Esophagus (tissue), 2 donors: Measurements from ENCODE around the gene SLC27A5. TPM values are rescaled to one million over a fixed set of nuclear protein-coding genes. Genes with fewer than 3 reads are reported as not detected.
"Not testable (repeated sequence)": the region's sequence is repeated elsewhere in the genome, so short reads cannot be mapped to it uniquely, and the experiment has no call there.

Experiments
- H3K27ac ChIP-seq, 2 donors: one replicate each; pipeline ENCODE4 v1.5.1; 2013; ENCODE audit warnings: low read depth in 2 of 2, mild to moderate bottlenecking in 2 of 2, inconsistent platforms in 1 of 2, low read length in 1 of 2, moderate library complexity in 1 of 2
- H3K27me3 ChIP-seq, 2 donors: one replicate each; pipeline ENCODE4 v1.6.1; 2013; ENCODE audit warnings: low read length in 2 of 2, control low read depth in 1 of 2, mild to moderate bottlenecking in 1 of 2; ENCODE audit not compliant: insufficient read depth in 2 of 2, control insufficient read depth in 1 of 2
- H3K36me3 ChIP-seq, 2 donors: one replicate each; pipeline ENCODE4 v1.6.1; 2013; ENCODE audit warnings: low read length in 1 of 2; ENCODE audit not compliant: control insufficient read depth in 2 of 2, insufficient read depth in 2 of 2
- H3K4me1 ChIP-seq, 2 donors: one replicate each; pipeline ENCODE4 v1.6.1; 2013; ENCODE audit warnings: low read length in 1 of 2; ENCODE audit not compliant: control insufficient read depth in 2 of 2, insufficient read depth in 2 of 2
- H3K4me3 ChIP-seq, 2 donors: one replicate each; pipeline ENCODE4 v1.5.1; 2013; ENCODE audit warnings: low read length in 2 of 2, mild to moderate bottlenecking in 2 of 2, low read depth in 1 of 2, moderate library complexity in 1 of 2
- H3K9me3 ChIP-seq, 2 donors: one replicate each; pipeline ENCODE4 v1.6.1; 2013; ENCODE audit warnings: mild to moderate bottlenecking in 2 of 2, low read depth in 1 of 2, low read length in 1 of 2, moderate library complexity in 1 of 2; ENCODE audit not compliant: control insufficient read depth in 2 of 2, insufficient read depth in 1 of 2
- WGBS, 2 donors: extraction: QIAGEN DNeasy Blood & Tissue Kit; methylation state at CpG; one replicate each; pipeline ENCODE4 v1.1.7; 2013; 5-methylcytosine and 5-hydroxymethylcytosine counted together
- polyA plus RNA-seq, 2 donors: library from polyadenylated mRNA; stranded (reverse); fragments of 200-250 nt; gene quantifications; one replicate each; pipeline ENCODE4 v1.2.3, GENCODE V29; 2013
- donor health status: healthy with polysubstance abuse.
- donor health status: Bipolar disorder and iron deficiency.

Gene SLC27A5
- polyA plus RNA-seq, 2 donors = 7.0 to 7.2 TPM

GRCh38 chr19:58460039-58460438, 51.8 kb downstream of the SLC27A5 start:
- Histone ChIP-seq H3K36me3 (peaks cover 6 to 18% of the 10 kb centered on the region in 2 donors), H3K27me3 (no peaks in the 10 kb centered on the region), H3K4me3 (no peak overlapping the region), H3K9me3 (no peaks in the 10 kb centered on the region), H3K27ac (no peak overlapping the region), H3K4me1 (no peaks in the 10 kb centered on the region)
- 71 to 79% methylated on average over 2 of the region's 2 CpGs for WGBS, 2 donors

GRCh38 chr19:58456111-58456510, 55.7 kb downstream of the SLC27A5 start:
- Histone ChIP-seq H3K4me1 (peaks cover under 1 to 2% of the 10 kb centered on the region in 2 donors), H3K36me3 (peaks cover 11 to 31% of the 10 kb centered on the region in 2 donors), H3K4me3 (no peak overlapping the region), H3K27ac (no peak overlapping the region), H3K27me3 (no peaks in the 10 kb centered on the region), H3K9me3 (no peaks in the 10 kb centered on the region)
- 97 to 98% methylated on average over 35 of the region's 35 CpGs for WGBS, 2 donors

GRCh38 chr19:58455306-58455705, 56.5 kb downstream of the SLC27A5 start:
- no peak overlapping the region for H3K27ac ChIP-seq
- H3K4me1 ChIP-seq = peaks cover 2 to 5% of the 10 kb centered on the region in 2 donors
- no peak overlapping the region for H3K4me3 ChIP-seq
- H3K36me3 ChIP-seq = peaks cover 11 to 31% of the 10 kb centered on the region in 2 donors
- no peaks in the 10 kb centered on the region for H3K27me3 ChIP-seq
- WGBS, 2 donors = 94 to 95% methylated on average over 19 to 21 of the region's 21 CpGs
- H3K9me3 ChIP-seq = no peaks in the 10 kb centered on the region

- H3K4me3 ChIP-seq = no peak overlapping the region
- 90 to 92% methylated on average over 6 of the region's 6 CpGs for WGBS, 2 donors
- no peak overlapping the region for H3K27ac ChIP-seq
- no peaks in the 10 kb centered on the region for H3K27me3 ChIP-seq
- peaks cover 11 to 31% of the 10 kb centered on the region in 2 donors for H3K36me3 ChIP-seq
- peaks cover 2 to 5% of the 10 kb centered on the region in 2 donors for H3K4me1 ChIP-seq
- peaks cover 0 to 3% of the 10 kb centered on the region in 2 donors for H3K9me3 ChIP-seq
Observed at GRCh38 chr19:58453743-58454142, 58.0 kb downstream of the SLC27A5 start.

- 1% methylated on average over 63 to 79 of the region's 79 CpGs for WGBS, 2 donors
- H3K27ac ChIP-seq = peak within 1 kb of the TSS; percentile 54 to 60
Observed at GRCh38 chr19:58451358-58452101, 60.3 kb downstream of the SLC27A5 start, which contains the start of gene ZNF324B. ZNF324B (plus strand) TSS chr19:58451622; CDS start chr19:58453702, 2,080 bp downstream.

GRCh38 chr19:58450856-58451357, 60.9 kb downstream of the SLC27A5 start:
- Histone ChIP-seq H3K27me3 (no peaks in the 10 kb centered on the region), H3K9me3 (peaks cover 0 to 3% of the 10 kb centered on the region in 2 donors), H3K27ac (peak overlapping the region; percentile 15 to 34), H3K4me1 (peaks cover 2 to 5% of the 10 kb centered on the region in 2 donors), H3K36me3 (peaks cover 5 to 18% of the 10 kb centered on the region in 2 donors), H3K4me3 (peak overlapping the region; percentile 59 to 93)
- WGBS, 2 donors = 2 to 4% methylated on average over 11 of the region's 11 CpGs

More at GRCh38 chr19:58451358-58452101, 60.3 kb downstream of the SLC27A5 start, which contains the start of gene ZNF324B:
- peaks cover 2 to 5% of the 10 kb centered on the region in 2 donors for H3K4me1 ChIP-seq
- no peaks in the 10 kb centered on the region for H3K27me3 ChIP-seq
- H3K9me3 ChIP-seq = peaks cover 0 to 3% of the 10 kb centered on the region in 2 donors
- H3K4me3 ChIP-seq = peak within 1 kb of the TSS; percentile 59 to 93
- H3K36me3 ChIP-seq = peaks cover 7 to 25% of the 10 kb centered on the region in 2 donors

GRCh38 chr19:58449980-58450379, 61.8 kb downstream of the SLC27A5 start:
- H3K36me3 ChIP-seq = peaks cover 5 to 12% of the 10 kb centered on the region in 2 donors
- H3K4me3 ChIP-seq, H3K27me3 ChIP-seq, H3K27ac ChIP-seq, H3K4me1 ChIP-seq, H3K9me3 ChIP-seq: not testable (repeated sequence)
- 53 to 58% methylated on average over 5 of the region's 5 CpGs for WGBS, 2 donors

- not testable (repeated sequence) for H3K27ac ChIP-seq, H3K27me3 ChIP-seq, H3K4me3 ChIP-seq, H3K36me3 ChIP-seq, H3K9me3 ChIP-seq, H3K4me1 ChIP-seq
- WGBS, 2 donors = 73 to 75% methylated on average over 3 of the region's 3 CpGs
Observed at GRCh38 chr19:58448860-58449259, 62.9 kb downstream of the SLC27A5 start.
